PC-9 (cell line): ENCODE data around the gene LIMCH1.

ENCODE experiments used
- CTCF ChIP-seq: fragments of 200-600 bp; sonication (generic); conservative IDR thresholded peaks from 2 replicates; pipeline ENCODE4 v1.6.1; 2017; ENCODE audit warnings: mixed run types, antibody characterized with exemption, mild to moderate bottlenecking, moderate library complexity
- EZH2 ChIP-seq: fragments of 200-600 bp; sonication (generic); IDR thresholded peaks from 2 replicates; pipeline ENCODE4 v1.8.0; 2017; ENCODE audit warnings: antibody characterized with exemption, low read depth

GRCh38 chr4:41628936-41629335 lies 91.0 kb downstream of the LIMCH1 start:
- TF ChIP-seq CTCF (no peak), EZH2 (no peak)
